OCI-LY7 (cell line): ENCODE results near the gene SHMT2. TPM values are rescaled to one million over a fixed set of nuclear protein-coding genes. Genes with fewer than 3 reads are reported as not detected.
A peak's percentile ranks its signal among the peaks of the same experiment; 100 is the strongest.

Source experiments
- BruUV-seq: library from RNA; stranded (reverse); fragments of 400-500 nt; replicated peaks from 2 replicates; lab custom pipeline; 2021; lab: Mats Ljungman, UMichigan
- CTCF ChIA-PET: fragments of 300-600 bp; sonication (Branson Sonifier 250); formaldehyde crosslinking; loops from one replicate; lab custom pipeline; 2022; ENCODE audit warnings: antibody characterized with exemption; ENCODE audit not compliant: unreplicated experiment; lab: Charles Lee
- POLR2A ChIA-PET: fragments of 300-600 bp; sonication (Branson Sonifier 250); formaldehyde crosslinking; loops from one replicate; lab custom pipeline; 2022; ENCODE audit warnings: antibody characterized with exemption; lab: Charles Lee
- DNase-seq: peaks from one replicate; pipeline ENCODE4 v3.0.0-alpha.2; 2015; ENCODE audit warnings: low spot score
- H2AFZ ChIP-seq: fragments of 200-600 bp; sonication (generic), shearing (Covaris generic); 2 replicates; pipeline ENCODE4 v1.6.1; 2014; ENCODE audit warnings: mild to moderate bottlenecking, antibody characterized with exemption, low read length, moderate library complexity
- H3K27ac ChIP-seq: fragments of 200-600 bp; sonication (generic); 2 replicates; pipeline ENCODE4 v1.5.1; 2014; ENCODE audit warnings: mixed run types, low read depth, mild to moderate bottlenecking, moderate library complexity, low read length, inconsistent platforms; ENCODE audit not compliant: poor library complexity, severe bottlenecking
- H3K36me3 ChIP-seq: fragments of 200-600 bp; sonication (generic); 2 replicates; pipeline ENCODE4 v1.6.1; 2014; ENCODE audit warnings: mild to moderate bottlenecking, antibody characterized with exemption, low read length, moderate library complexity, mixed read lengths; ENCODE audit not compliant: insufficient read depth
- H3K4me1 ChIP-seq: fragments of 200-600 bp; sonication (generic); 2 replicates; pipeline ENCODE4 v1.5.1; 2014; ENCODE audit warnings: mild to moderate bottlenecking, low read length; ENCODE audit not compliant: insufficient read depth, poor library complexity, severe bottlenecking
- H3K4me2 ChIP-seq: fragments of 200-600 bp; sonication (generic); 2 replicates; pipeline ENCODE4 v1.6.1; 2014; ENCODE audit warnings: mild to moderate bottlenecking, low read length
- H3K4me3 ChIP-seq: fragments of 200-600 bp; sonication (generic); 2 replicates; pipeline ENCODE4 v1.5.1; 2014; ENCODE audit warnings: mild to moderate bottlenecking, low read depth, low read length; ENCODE audit not compliant: poor library complexity, severe bottlenecking
- H3K79me2 ChIP-seq: fragments of 200-600 bp; sonication (generic); 2 replicates; pipeline ENCODE4 v1.6.1; 2016; ENCODE audit warnings: low read depth, mild to moderate bottlenecking, low read length, moderate library complexity, mixed read lengths; ENCODE audit not compliant: insufficient read depth
- H3K9me2 ChIP-seq: fragments of 200-600 bp; sonication (generic); 2 replicates; pipeline ENCODE4 v1.6.1; 2016; ENCODE audit warnings: mild to moderate bottlenecking, low read length, mixed read lengths; ENCODE audit not compliant: insufficient read depth
- H3K9me3 ChIP-seq: fragments of 200-600 bp; sonication (generic); 2 replicates; pipeline ENCODE4 v1.6.1; 2014; ENCODE audit warnings: mild to moderate bottlenecking, mixed run types, low read length, mixed read lengths
- H4K20me1 ChIP-seq: fragments of 200-600 bp; sonication (generic); 2 replicates; pipeline ENCODE4 v1.6.1; 2014; ENCODE audit warnings: mild to moderate bottlenecking, antibody characterized with exemption, low read length, moderate library complexity, mixed read lengths; ENCODE audit not compliant: insufficient read depth
- EZH2phosphoT487 ChIP-seq: fragments of 200-600 bp; sonication (generic); IDR thresholded peaks from 2 replicates; pipeline ENCODE4 v1.6.1; 2018; ENCODE audit warnings: low read depth, borderline replicate concordance, mild to moderate bottlenecking, mixed run types, antibody characterized with exemption, low read length, moderate library complexity, mixed read lengths
- intact Hi-C: fragments of 100-400 bp; cut with micrococcal nuclease; formaldehyde crosslinking; loops from one replicate; pipeline ENCODE4 v1.10.0; 2022; ENCODE audit not compliant: unreplicated experiment
- total RNA-seq, 2 experiments: library from RNA; depleted of rRNA in 1 of 2; stranded (reverse); fragments of >200 nt in 1 of 2; shearing (Covaris generic) in 1 of 2; gene quantifications; 2 replicates each; pipeline ENCODE4 v1.2.3, GENCODE V29; 2014 to 2022
- TF ChIP-seq, protein P1 (sequence below): fragments of 200-600 bp; sonication (generic); conservative IDR thresholded peaks from 2 replicates; pipeline ENCODE4 v1.5.1; 2014; ENCODE audit warnings: mild to moderate bottlenecking, antibody characterized with exemption, low read length, moderate library complexity, mixed read lengths

Gene SHMT2
- total RNA-seq, 2 experiments from 2014 or later: 394 to 415 TPM

DNA sequence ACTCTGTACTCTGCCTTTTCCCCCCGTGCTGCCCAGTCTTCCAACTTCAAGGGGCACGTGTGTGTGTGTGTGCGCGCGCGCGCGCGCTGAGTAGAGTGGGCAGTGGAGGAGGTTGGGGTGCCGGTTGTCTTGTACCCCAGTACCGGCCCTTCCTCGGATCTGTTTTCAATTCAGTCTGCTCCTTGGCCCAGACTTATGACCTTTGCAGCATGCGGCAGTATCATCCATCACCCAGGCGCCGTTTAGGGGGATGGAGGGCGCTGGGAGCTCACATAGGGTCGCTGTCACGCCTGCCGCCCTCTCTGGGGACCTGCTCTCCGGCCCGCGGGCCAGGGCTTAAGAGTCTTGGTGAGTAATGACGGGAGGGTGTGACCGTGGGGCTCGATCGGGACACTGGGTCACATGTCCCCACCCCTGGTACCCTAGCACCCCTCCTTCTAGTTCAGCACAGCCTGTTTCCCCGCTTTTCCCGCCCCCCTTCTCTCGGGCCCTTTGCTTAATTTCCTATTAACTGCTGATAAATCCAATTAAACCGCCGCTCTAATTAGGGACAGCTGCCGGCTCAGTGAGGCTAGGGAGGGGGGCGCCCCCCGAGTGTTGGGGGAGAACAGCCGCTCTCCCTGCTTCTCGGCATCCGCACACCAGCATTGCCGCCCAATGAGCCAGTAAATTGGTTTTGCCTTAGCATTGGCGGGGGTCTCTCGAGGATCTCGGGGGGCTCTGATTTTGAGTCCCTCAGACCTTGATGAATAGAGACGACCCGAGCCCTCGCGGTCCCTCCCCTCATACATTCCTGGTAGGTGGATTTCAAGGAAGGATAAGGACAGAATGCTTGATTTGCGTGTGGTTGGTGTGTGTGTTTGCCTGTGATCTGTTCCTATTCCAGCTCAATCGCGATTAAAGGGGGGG lies 12.1 kb downstream of the SHMT2 start:
- TF ChIP-seq EZH2phosphoT487: no peak
- TF ChIP-seq, protein P1, sequence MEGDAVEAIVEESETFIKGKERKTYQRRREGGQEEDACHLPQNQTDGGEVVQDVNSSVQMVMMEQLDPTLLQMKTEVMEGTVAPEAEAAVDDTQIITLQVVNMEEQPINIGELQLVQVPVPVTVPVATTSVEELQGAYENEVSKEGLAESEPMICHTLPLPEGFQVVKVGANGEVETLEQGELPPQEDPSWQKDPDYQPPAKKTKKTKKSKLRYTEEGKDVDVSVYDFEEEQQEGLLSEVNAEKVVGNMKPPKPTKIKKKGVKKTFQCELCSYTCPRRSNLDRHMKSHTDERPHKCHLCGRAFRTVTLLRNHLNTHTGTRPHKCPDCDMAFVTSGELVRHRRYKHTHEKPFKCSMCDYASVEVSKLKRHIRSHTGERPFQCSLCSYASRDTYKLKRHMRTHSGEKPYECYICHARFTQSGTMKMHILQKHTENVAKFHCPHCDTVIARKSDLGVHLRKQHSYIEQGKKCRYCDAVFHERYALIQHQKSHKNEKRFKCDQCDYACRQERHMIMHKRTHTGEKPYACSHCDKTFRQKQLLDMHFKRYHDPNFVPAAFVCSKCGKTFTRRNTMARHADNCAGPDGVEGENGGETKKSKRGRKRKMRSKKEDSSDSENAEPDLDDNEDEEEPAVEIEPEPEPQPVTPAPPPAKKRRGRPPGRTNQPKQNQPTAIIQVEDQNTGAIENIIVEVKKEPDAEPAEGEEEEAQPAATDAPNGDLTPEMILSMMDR: peak; percentile 28; the same call in 1 of the 2 replicates
- no peak overlapping the region for H2AFZ ChIP-seq
- no TSS peak for BruUV-seq
- H3K4me1 ChIP-seq: peaks cover 49% of the 10 kb centered on the region
- H3K79me2 ChIP-seq: no peaks in the 10 kb centered on the region
- H3K27ac ChIP-seq: peak overlapping the region; percentile 92
- peak; percentile 53 for DNase-seq
- H3K9me3 ChIP-seq: no peaks in the 10 kb centered on the region
- no peaks in the 10 kb centered on the region for H4K20me1 ChIP-seq
- CTCF ChIA-PET: interaction anchor here (0.6 to 4.5 kb wide), 6 partner anchors 12 to 921 kb away, joined by 3 to 32 read pairs (median 6); partner anchors contain the start of genes INHBE and SHMT2
- POLR2A ChIA-PET: interaction anchor here (0.7 to 7.3 kb wide), 5 partner anchors 8 to 236 kb away, joined by 3 to 69 read pairs (median 19); partner anchors contain the start of gene SHMT2
- no peaks in the 10 kb centered on the region for H3K9me2 ChIP-seq
- peak overlapping the region; percentile 99 for H3K4me2 ChIP-seq
- intact Hi-C loops: loop anchor here (2.0 to 5.0 kb wide), 5 partner anchors 129 to 511 kb away; partner anchors contain the start of genes CDK4, DDIT3 and STAT6
- peak overlapping the region; percentile 74 for H3K4me3 ChIP-seq
- H3K36me3 ChIP-seq: no peaks in the 10 kb centered on the region

DNA sequence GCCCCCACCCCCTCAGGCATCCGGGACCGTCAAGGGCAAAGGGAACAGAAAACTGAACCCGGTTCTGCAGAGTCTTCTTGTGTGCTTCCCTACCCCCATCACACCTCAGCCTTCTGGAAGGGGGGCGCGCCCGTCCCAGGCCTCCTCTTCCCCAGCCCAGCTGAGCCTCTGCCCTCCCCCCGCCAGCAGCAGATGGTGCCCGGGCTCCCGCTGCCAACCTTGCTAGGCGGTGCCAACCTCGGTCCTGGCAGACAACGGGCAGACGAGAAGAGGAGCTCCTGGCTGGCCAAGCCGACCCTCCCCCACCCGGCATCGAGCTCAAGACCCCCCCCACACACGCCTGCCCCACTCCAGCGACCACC lies 12.8 kb downstream of the SHMT2 start:
- Histone ChIP-seq H3K4me3 (peak overlapping the region; percentile 74), H4K20me1 (no peaks in the 10 kb centered on the region), H3K27ac (peak overlapping the region; percentile 92), H3K79me2 (no peaks in the 10 kb centered on the region), H3K9me3 (no peaks in the 10 kb centered on the region), H2AFZ (no peak overlapping the region), H3K9me2 (no peaks in the 10 kb centered on the region), H3K4me2 (peak overlapping the region; percentile 99), H3K36me3 (no peaks in the 10 kb centered on the region), H3K4me1 (peaks cover 45% of the 10 kb centered on the region)
- peak; percentile 47 for DNase-seq
- intact Hi-C loops: loop anchor here (5.0 kb wide), 3 partner anchors 130 to 510 kb away; partner anchors contain the start of genes CDK4 and STAT6
- BruUV-seq: no TSS peak
- CTCF ChIA-PET: interaction anchor here (0.7 to 4.5 kb wide), 8 partner anchors 13 to 210 kb away, joined by 3 to 32 read pairs (median 4); partner anchors contain the start of gene SHMT2
- POLR2A ChIA-PET: interaction anchor here (0.7 to 7.3 kb wide), 5 partner anchors 11 to 235 kb away, joined by 3 to 69 read pairs (median 19); partner anchors contain the start of genes INHBE and SHMT2
- TF ChIP-seq EZH2phosphoT487: no peak
- TF ChIP-seq, protein P1: no peak
